Mesendoderm (in vitro differentiated cells): ENCODE data around the gene SYDE2. TPM values are rescaled to one million over a fixed set of nuclear protein-coding genes. Genes with fewer than 3 reads are reported as not detected.
"Not testable (repeated sequence)": the region's sequence is repeated elsewhere in the genome, so short reads cannot be mapped to it uniquely, and the experiment has no call there.

Source experiments
- DNase-seq: peaks from one replicate; pipeline ENCODE4 v3.0.0; 2013
- H2AK5ac ChIP-seq: 2 replicates; pipeline ENCODE4 v1.6.1; 2013; ENCODE audit warnings: low read length, inconsistent platforms
- H2BK120ac ChIP-seq: 2 replicates; pipeline ENCODE4 v1.6.1; 2013; ENCODE audit warnings: low read depth, mild to moderate bottlenecking, low read length, moderate library complexity, mixed read lengths
- H2BK15ac ChIP-seq: replicated peaks from 2 replicates; pipeline ENCODE4 v1.6.1; 2013; ENCODE audit warnings: low read depth, mild to moderate bottlenecking, moderate library complexity
- H2BK5ac ChIP-seq: 2 replicates; pipeline ENCODE4 v1.6.1; 2013; ENCODE audit warnings: low read length, inconsistent platforms
- H3K18ac ChIP-seq: 2 replicates; pipeline ENCODE4 v1.6.1; 2013; ENCODE audit warnings: mild to moderate bottlenecking, low read length, mixed read lengths
- H3K23ac ChIP-seq: one replicate; pipeline ENCODE4 v1.6.1; 2013; ENCODE audit warnings: low read length
- H3K27ac ChIP-seq: 2 replicates; pipeline ENCODE4 v1.5.1; 2013; ENCODE audit warnings: low read depth, mild to moderate bottlenecking, inconsistent platforms, low read length, moderate library complexity
- H3K27me3 ChIP-seq: 2 replicates; pipeline ENCODE4 v1.6.1; 2013; ENCODE audit warnings: low read length, control low read depth, mild to moderate bottlenecking, inconsistent platforms; ENCODE audit not compliant: insufficient read depth, poor library complexity
- H3K36me3 ChIP-seq: 2 replicates; pipeline ENCODE4 v1.6.1; 2013; ENCODE audit warnings: low read length, inconsistent platforms; ENCODE audit not compliant: control insufficient read depth, insufficient read depth
- H3K4ac ChIP-seq: one replicate; pipeline ENCODE4 v1.6.1; 2013; ENCODE audit warnings: low read depth, mild to moderate bottlenecking, low read length, moderate library complexity
- H3K4me1 ChIP-seq: 2 replicates; pipeline ENCODE4 v1.6.1; 2013; ENCODE audit warnings: low read depth, low read length, inconsistent platforms; ENCODE audit not compliant: control insufficient read depth
- H3K4me2 ChIP-seq: 2 replicates; pipeline ENCODE4 v1.6.1; 2013; ENCODE audit warnings: low read length
- H3K4me3 ChIP-seq: 2 replicates; pipeline ENCODE4 v1.5.1; 2013; ENCODE audit warnings: mild to moderate bottlenecking, low read length
- H3K56ac ChIP-seq: one replicate; pipeline ENCODE4 v1.6.1; 2013; ENCODE audit warnings: low read length
- H3K79me1 ChIP-seq: 2 replicates; pipeline ENCODE4 v1.6.1; 2013; ENCODE audit warnings: low read length, inconsistent platforms
- H3K79me2 ChIP-seq: 2 replicates; pipeline ENCODE4 v1.6.1; 2013; ENCODE audit warnings: mild to moderate bottlenecking, low read length; ENCODE audit not compliant: control insufficient read depth, insufficient read depth
- H3K9ac ChIP-seq: 2 replicates; pipeline ENCODE4 v1.6.1; 2013; ENCODE audit warnings: low read length, inconsistent platforms
- H4K5ac ChIP-seq: one replicate; pipeline ENCODE4 v1.6.1; 2013; ENCODE audit warnings: low read length
- H4K8ac ChIP-seq: one replicate; pipeline ENCODE4 v1.6.1; 2013; ENCODE audit warnings: low read depth, mild to moderate bottlenecking, control low read depth, low read length, moderate library complexity
- WGBS: extraction: QIAGEN DNeasy Blood & Tissue Kit; methylation state at CpG from one replicate; pipeline ENCODE4 v1.1.7; 2013; ENCODE audit warnings: low lambda C conversion rate, missing lambda C conversion rate; ENCODE audit not compliant: insufficient coverage; ENCODE audit errors: extremely low coverage; 5-methylcytosine and 5-hydroxymethylcytosine counted together
- polyA plus RNA-seq, 2 experiments: library from polyadenylated mRNA; stranded (reverse); fragments of 200-250 nt; gene quantifications; one replicate each; pipeline ENCODE4 v1.2.3, GENCODE V29; 2013

Gene SYDE2, protein sequence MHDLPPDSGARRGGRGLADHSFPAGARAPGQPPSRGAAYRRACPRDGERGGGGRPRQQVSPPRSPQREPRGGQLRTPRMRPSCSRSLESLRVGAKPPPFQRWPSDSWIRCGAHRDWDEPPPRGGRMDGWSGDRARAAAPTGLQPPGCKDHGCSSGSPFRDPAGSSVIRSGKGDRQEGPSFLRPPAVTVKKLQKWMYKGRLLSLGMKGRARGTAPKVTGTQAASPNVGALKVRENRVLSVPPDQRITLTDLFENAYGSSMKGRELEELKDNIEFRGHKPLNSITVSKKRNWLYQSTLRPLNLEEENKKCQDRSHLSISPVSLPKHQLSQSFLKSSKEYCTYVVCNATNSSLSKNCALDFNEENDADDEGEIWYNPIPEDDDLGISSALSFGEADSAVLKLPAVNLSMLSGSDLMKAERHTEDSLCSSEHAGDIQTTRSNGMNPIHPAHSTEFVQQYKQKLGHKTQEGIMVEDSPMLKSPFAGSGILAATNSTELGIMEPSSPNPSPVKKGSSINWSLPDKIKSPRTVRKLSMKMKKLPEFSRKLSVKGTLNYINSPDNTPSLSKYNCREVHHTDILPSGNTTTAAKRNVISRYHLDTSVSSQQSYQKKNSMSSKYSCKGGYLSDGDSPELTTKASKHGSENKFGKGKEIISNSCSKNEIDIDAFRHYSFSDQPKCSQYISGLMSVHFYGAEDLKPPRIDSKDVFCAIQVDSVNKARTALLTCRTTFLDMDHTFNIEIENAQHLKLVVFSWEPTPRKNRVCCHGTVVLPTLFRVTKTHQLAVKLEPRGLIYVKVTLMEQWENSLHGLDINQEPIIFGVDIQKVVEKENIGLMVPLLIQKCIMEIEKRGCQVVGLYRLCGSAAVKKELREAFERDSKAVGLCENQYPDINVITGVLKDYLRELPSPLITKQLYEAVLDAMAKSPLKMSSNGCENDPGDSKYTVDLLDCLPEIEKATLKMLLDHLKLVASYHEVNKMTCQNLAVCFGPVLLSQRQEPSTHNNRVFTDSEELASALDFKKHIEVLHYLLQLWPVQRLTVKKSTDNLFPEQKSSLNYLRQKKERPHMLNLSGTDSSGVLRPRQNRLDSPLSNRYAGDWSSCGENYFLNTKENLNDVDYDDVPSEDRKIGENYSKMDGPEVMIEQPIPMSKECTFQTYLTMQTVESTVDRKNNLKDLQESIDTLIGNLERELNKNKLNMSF
- polyA plus RNA-seq (2013, experiment 1 of 2), result 6.1 TPM
- 6.5 TPM for polyA plus RNA-seq (2013, experiment 2 of 2)

DNA sequence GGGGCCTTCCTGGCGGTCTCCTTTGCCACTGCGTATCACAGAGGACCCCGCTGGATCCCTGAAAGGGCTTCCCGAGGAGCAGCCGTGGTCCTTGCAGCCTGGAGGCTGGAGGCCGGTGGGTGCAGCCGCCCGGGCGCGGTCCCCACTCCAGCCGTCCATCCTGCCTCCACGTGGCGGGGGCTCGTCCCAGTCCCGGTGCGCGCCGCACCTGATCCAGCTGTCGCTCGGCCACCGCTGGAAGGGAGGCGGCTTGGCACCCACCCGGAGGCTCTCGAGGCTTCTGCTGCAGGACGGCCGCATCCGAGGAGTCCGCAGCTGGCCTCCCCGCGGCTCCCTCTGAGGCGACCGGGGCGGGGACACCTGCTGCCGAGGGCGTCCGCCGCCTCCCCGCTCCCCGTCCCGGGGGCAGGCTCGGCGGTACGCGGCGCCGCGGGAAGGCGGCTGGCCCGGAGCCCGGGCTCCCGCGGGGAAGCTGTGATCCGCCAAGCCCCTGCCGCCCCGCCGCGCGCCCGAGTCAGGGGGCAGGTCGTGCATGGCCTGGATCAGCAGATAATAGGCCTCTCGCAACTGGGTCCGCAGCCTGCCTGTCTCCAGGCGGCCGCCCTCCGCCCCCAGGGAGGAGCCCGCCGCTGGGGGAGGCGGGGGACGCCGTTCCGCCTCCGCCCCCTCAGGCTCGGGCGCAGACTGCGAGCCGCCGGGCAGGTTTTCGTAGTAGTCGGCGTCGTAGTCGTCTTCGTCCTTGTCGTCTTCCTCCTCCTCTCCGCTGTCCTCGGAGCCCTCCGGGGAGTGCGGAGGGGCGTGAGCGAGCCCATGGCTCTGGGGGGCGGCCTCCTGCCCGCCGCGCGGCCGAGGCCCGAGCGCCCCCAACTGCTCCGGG is at the start of gene SYDE2:
SYDE2 (minus strand) TSS at position 554 of the 877 bp plus-strand sequence; CDS start at position 534, 20 bp downstream.
- peak within 1 kb of the TSS; percentile 59 for H3K23ac ChIP-seq
- H2BK5ac ChIP-seq, result peak within 1 kb of the TSS; percentile 82
- peak within 1 kb of the TSS; percentile 100 for H3K27ac ChIP-seq
- H3K9ac ChIP-seq, result peak within 1 kb of the TSS; percentile 81
- peak within 1 kb of the TSS; percentile 93 for H2BK120ac ChIP-seq
- peaks cover 16% of the 10 kb centered on the region for H3K79me2 ChIP-seq
- peaks cover 1% of the 10 kb centered on the region for H3K79me1 ChIP-seq
- peak within 1 kb of the TSS; percentile 83 for H3K4me3 ChIP-seq
- H3K36me3 ChIP-seq, result no peaks in the 10 kb centered on the region
- DNase-seq, result peak; percentile 94
- WGBS, result no CpG with 5 or more reads among the region's 99 CpGs
- no peak within 1 kb of the TSS for H2BK15ac ChIP-seq
- peak within 1 kb of the TSS; percentile 28 for H4K8ac ChIP-seq
- no peaks in the 10 kb centered on the region for H3K4me1 ChIP-seq
- H3K18ac ChIP-seq, result peak within 1 kb of the TSS; percentile 97
- H3K56ac ChIP-seq, result peak within 1 kb of the TSS; percentile 95
- no peak within 1 kb of the TSS for H2AK5ac ChIP-seq
- no peaks in the 10 kb centered on the region for H3K27me3 ChIP-seq
- peak within 1 kb of the TSS; percentile 98 for H3K4ac ChIP-seq
- peak within 1 kb of the TSS; percentile 96 for H3K4me2 ChIP-seq
- H4K5ac ChIP-seq, result no peak within 1 kb of the TSS

DNA sequence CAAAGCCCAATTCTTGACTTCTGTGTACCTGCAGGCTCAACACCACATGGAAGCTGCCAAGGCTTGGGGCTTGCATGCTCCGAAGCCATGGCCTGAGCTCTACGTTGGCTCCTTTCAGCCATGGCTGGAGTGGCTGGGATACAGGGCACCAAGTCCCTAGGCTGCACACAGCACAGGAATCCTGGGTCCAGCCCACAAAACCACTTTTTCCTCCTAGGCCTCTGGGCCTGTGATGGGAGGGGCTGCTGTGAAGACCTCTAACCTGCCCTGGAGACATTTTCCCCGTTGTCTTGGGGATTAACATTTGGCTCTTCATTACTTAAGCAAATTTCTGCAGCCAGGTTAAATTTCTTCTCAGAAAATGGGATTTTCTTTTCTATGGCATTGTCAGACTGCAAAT is 48.2 kb upstream of the SYDE2 start:
- not testable (repeated sequence) for H3K4ac ChIP-seq, H3K27me3 ChIP-seq, H2BK120ac ChIP-seq, H2BK15ac ChIP-seq, H3K79me1 ChIP-seq, H2BK5ac ChIP-seq, DNase-seq, H3K23ac ChIP-seq, H3K79me2 ChIP-seq, H4K5ac ChIP-seq, H3K18ac ChIP-seq, H3K9ac ChIP-seq, H3K36me3 ChIP-seq, H3K27ac ChIP-seq, H2AK5ac ChIP-seq, H3K4me1 ChIP-seq, H3K4me3 ChIP-seq, H3K4me2 ChIP-seq, H3K56ac ChIP-seq, H4K8ac ChIP-seq
- no CpG with 5 or more reads among the region's 3 CpGs for WGBS

DNA sequence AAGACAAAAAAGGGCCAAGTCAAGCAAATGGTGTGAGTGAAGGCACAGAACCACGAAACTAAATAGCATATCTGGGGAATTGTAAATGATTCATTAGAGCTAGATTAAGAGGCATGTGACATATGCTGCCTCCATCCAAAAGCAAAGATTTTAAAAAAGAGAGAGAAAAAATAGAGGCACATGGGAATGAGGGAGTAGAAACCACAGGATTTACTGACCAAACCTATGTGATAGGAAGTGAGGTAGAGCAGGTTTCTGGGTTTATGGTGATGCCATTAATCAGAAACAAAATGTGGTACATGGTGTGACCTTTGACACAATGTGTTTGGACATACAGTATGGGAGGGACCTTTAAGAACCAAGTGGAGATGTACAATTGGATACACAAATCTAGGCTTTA is 45.1 kb upstream of the SYDE2 start:
- Histone ChIP-seq H4K8ac (no peak overlapping the region), H2AK5ac (no peak overlapping the region), H2BK15ac (no peak overlapping the region), H3K4ac (no peak overlapping the region), H3K4me2 (no peak overlapping the region), H3K36me3 (no peaks in the 10 kb centered on the region), H3K79me1 (no peaks in the 10 kb centered on the region), H3K9ac (no peak overlapping the region), H3K4me3 (no peak overlapping the region), H3K27me3 (no peaks in the 10 kb centered on the region), H3K79me2 (no peaks in the 10 kb centered on the region), H2BK5ac (no peak overlapping the region), H3K23ac (no peak overlapping the region), H3K27ac (no peak overlapping the region), H4K5ac (no peak overlapping the region), H3K4me1 (no peaks in the 10 kb centered on the region), H3K18ac (no peak overlapping the region), H2BK120ac (no peak overlapping the region), H3K56ac (no peak overlapping the region)
- DNase-seq, result no peak
- no CpG with 5 or more reads among the region's 1 CpG for WGBS

DNA sequence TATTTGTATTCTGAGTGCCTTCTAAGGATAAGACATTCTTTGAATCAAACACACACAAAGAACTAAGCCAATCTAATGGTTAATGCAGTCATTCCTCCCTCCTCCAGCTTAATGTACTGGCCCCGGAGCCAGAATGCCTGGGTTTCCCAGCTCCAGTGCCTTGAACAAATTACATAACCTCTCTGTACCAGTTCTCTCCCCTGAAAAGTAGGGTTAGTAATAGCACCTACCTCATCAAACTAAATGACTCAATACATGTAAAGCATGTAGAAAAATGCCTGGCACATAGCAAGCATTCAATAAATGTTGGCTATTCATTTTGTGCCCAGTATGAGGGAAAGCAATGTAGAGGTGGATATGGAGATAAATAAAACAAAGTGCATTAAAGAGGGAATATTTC is 44.6 kb upstream of the SYDE2 start:
- Histone ChIP-seq H3K27ac (no peak overlapping the region), H3K56ac (no peak overlapping the region), H4K5ac (no peak overlapping the region), H3K18ac (no peak overlapping the region), H2BK5ac (no peak overlapping the region), H3K36me3 (no peaks in the 10 kb centered on the region), H3K4me2 (no peak overlapping the region), H3K23ac (no peak overlapping the region), H2AK5ac (no peak overlapping the region), H2BK120ac (no peak overlapping the region), H3K4ac (no peak overlapping the region), H3K4me1 (no peaks in the 10 kb centered on the region), H4K8ac (no peak overlapping the region), H3K79me1 (no peaks in the 10 kb centered on the region), H2BK15ac (no peak overlapping the region), H3K79me2 (no peaks in the 10 kb centered on the region), H3K4me3 (no peak overlapping the region), H3K9ac (no peak overlapping the region), H3K27me3 (no peaks in the 10 kb centered on the region)
- DNase-seq, result no peak
- WGBS, result no CpG with 5 or more reads among the region's 1 CpG
